Skin epidermis (tissue), 12 donors: Measurements from ENCODE around the gene RNU1-2.
"Not testable (repeated sequence)": the region's sequence is repeated elsewhere in the genome, so short reads cannot be mapped to it uniquely, and the experiment has no call there.

Source experiments
- H3K27ac ChIP-seq, 21 experiments: fragments of 200-600 bp; sonication (generic) in 11 of 21; one replicate each; pipeline ENCODE4 v1.5.0; 2020; ENCODE audit warnings: mild to moderate bottlenecking in 3 of 21, inconsistent platforms in 2 of 21, moderate library complexity in 2 of 21
- H3K4me3 ChIP-seq, 7 experiments: fragments of 200-600 bp; sonication (generic) in 2 of 7; one replicate each; pipeline ENCODE4 v1.5.0; 2020; ENCODE audit warnings: inconsistent platforms in 2 of 7, mild to moderate bottlenecking in 2 of 7, moderate library complexity in 1 of 7

Gene RNU1-2

DNA sequence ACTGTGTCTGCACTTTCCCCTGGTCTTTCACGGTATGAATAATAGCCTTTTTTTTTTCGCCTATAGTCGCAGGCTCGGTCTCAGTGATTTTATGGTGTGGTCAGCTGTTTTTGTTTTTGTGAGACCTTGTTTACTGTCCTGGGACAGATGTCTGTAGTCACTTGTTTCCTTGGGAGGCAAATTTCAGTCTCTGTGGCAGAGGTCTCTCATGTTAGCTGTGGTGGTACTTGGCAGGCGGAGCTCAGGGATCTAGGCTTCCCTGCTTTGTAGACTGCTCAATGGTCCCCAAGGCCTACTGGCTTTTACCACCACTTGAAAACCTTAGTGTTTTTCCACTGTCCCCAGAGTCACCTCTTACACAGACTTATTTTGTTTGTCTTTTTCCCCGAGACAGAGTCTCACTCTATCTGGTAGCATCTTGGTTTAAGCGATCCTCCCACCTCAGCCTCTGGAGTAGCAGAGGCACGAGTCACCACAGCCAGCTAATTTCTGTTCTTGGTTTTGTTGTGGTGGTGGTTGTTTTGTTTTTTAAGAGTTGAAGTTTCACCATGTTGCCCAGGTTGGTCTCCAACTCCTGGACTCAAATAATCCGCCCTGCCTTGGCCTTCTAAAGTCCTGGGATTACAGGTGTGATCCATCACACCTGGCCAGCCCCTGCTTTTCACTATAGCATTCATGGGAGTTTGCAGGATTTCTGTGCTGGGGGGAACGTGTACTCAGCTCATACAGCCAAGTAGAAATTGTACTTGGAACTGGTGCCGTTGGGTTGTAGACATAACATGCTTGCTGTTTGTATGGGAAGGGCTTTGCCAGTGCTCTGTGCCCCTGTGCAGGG lies 10.3 kb downstream of the RNU1-2 start:
- H3K27ac ChIP-seq: peak overlapping the region in 17 of 21 experiments; percentile 97 to 100 (median 100)
- H3K4me3 ChIP-seq: no peak overlapping the region

DNA sequence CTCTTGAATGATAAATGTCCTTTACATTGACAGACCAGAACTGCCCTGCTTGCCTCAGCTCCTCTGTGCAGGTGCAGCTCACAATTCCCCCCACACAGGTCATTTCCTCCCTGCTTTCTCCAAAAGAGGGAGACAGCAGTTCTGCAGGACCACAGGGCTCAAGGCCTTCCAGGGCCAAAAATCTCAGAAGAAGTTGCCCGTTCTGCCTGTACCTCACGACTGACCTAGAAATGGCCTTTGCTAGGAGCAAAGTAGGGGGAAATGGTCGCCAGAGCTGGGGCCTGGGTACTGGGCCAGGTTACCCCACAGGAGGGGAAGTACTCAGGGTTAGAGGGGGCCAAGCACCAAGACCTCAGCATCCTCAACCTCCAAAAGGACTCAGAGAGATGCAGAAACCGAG lies 11.1 kb downstream of the RNU1-2 start:
- H3K27ac ChIP-seq: no peak overlapping the region
- no peak overlapping the region for H3K4me3 ChIP-seq

DNA sequence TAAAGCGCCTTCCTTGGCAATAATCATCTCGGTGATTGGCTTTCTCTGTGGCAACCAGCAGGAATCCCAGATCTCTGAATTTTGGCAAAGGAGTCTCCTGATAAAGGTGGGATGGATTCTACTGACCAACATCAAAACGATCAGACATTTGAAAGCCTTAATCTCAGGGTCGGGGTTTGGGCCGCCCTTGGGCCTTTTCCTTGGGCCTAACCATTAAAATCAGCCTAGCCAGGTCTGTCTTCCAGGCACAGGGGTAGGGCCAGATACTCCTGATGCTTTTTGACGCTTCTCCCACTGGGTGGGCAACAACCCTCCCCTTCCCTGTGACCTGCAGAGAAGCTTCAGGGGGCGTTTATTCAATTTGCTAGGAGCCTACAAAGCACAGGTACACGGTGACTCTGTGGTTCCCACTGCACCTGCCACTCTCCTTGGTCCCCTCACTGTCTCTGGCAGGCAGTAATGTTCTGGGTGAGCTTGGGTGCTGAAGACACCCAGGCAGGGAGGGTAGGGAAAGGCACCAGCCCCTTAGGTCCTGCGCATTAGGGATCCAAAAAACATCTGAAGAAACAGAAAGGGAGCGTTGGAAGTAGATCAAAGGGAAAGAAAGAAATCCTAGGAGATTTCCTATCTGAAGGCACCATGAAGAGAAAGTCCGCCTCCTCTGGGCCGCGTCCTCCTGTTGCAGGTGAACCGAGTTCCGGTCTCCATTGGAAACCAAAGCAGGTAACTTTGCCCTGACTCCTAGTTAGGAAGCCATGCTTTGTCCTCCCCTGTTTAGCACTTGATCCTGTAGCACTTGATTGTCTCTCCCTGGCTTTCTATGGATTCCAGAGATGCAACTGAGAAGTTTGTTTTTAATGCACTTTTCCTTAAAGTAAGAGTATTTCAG lies 12.3 kb downstream of the RNU1-2 start:
- Histone ChIP-seq H3K4me3 (no peak overlapping the region), H3K27ac (peak overlapping the region in 1 of 21 experiments; percentile 22)

DNA sequence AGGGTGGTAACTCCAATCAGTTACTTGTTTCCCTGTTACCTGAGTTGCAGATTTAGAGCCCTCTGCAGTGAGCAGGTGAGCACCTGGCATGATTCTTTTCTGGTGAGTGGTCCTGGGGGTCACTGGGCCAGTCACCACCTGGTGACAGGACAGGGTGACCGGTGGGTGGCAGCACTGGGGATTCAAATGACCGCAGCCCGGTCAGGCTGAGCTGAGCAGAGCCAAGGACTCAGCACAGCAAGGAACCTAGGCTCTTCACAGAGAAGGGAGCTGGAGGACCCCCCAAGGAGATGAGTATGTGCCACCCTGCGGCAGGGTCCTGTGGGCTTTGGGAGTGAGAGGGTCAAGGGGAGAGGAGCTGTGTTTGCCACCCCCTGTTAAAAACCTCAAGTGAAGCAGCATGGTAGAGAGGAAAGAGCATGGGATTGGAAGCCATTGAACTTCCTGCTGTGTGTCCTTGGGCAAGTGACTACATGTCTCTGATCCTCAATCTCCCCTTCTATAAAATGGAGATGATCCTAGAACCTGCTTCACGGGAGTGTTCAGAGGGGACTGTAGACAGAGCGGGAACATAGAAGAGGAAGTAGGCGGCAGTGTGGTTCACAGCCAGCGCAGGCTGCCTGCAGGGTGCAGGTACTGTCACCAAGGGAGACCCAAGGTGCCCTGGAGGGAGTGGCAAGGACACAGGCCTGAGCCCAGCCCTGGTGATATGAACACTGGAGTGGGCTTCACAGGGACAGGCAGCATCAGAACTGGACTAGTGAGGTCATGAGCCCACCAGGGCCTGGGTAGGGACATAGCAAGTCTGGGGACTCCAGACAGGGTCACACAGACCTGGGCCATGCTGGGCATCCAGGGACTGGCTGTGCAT lies 16.3 kb downstream of the RNU1-2 start:
- not testable (repeated sequence) for H3K4me3 ChIP-seq, H3K27ac ChIP-seq

DNA sequence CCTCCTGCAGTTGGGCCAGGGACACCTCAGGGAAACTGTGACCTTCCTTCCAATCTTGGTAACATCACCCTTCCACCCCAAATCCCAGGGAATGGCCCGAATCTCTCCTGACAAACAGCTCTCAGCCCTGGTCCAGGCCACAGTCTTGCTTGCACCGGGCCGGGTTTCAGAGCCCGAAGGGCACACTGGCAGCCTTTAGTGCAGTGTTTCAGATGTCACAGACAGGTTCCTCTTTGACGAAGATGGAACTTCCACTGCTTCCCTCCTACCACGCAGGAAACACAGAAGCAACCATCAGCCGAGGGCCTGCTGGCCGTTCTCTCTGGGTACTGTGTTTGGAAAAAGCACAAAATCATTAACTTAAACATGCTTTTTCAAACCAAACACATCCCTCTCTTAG lies 17.0 kb downstream of the RNU1-2 start:
- not testable (repeated sequence) for H3K4me3 ChIP-seq, H3K27ac ChIP-seq

DNA sequence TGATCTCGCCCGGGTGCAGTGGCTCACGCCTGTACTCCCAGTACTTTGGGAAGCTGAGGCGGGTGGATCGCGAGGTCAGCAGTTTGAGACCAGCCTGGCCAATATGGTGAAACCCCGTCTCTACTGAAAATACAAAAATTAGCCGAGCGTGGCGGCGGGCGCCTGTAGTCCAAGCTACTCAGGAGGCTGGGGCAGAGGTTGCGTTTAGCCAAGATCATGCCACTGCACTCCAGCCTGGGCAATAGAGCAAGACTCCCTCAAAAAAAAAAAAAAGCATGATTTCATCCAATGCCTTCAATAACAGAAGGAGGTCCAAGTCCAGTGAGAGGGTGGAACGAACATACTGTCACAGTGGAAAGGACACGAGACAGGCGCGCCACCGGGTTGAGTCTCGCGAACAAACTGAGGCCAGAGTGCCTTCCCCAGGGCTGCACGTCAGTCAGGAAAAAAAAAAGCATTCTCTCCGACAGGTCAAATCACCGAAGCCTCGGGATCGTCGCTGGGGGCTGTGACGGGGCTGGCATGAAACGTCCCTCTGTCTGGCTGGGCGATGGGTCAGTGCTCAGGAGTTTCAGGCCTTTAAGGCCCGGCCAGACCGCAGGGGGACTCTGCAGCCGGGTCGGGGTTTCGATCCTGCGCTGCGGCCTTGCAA lies 17.5 kb downstream of the RNU1-2 start:
- H3K4me3 ChIP-seq: peak overlapping the region; percentile 41 to 99 (median 77)
- H3K27ac ChIP-seq: peak overlapping the region in 20 of 21 experiments; percentile 14 to 84 (median 69)

DNA sequence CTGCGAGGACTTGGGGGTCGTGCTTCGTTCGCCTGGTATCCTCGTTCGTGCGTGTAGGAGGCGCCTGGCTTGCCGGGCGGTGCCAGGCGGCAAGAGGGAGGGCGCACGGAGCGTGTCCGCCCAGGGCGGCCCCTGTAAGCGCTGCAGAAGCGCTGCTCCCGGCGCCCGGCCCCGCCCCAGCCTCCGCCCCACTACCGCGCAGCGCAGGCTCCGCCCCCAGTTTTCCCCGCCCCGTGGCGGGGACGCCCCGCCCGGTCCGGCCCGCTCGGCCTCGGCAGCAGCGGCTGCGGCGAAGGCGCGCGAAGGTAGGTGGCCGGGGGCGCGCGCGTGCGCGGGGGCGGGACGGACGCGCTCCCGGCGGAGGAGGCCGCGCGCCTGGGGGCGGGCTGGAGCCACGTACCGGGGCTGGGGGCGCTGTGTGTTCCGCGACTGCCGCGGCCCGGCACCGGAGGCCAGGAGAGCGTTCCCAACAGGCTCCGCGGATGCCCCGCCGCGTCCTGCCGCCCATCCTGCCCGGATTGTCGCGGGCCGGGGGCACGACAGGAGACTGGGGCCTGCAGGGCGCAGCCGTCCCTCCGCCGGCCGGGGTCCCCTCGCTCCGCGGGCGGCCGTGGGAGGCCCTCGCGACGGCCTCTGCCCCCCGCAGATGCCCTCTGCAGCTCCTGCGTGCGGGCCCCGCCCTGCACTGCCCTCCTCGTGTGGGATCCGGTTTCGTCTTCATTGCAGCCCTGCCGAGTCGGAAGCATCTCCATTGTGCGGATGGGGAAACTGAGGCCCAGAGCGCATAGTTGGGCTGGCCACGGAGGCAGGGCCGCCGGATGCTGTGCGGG lies 18.3 kb downstream of the RNU1-2 start:
- peak overlapping the region; percentile 61 to 99 (median 84) for H3K4me3 ChIP-seq
- H3K27ac ChIP-seq: peak overlapping the region; percentile 72 to 97 (median 86)

DNA sequence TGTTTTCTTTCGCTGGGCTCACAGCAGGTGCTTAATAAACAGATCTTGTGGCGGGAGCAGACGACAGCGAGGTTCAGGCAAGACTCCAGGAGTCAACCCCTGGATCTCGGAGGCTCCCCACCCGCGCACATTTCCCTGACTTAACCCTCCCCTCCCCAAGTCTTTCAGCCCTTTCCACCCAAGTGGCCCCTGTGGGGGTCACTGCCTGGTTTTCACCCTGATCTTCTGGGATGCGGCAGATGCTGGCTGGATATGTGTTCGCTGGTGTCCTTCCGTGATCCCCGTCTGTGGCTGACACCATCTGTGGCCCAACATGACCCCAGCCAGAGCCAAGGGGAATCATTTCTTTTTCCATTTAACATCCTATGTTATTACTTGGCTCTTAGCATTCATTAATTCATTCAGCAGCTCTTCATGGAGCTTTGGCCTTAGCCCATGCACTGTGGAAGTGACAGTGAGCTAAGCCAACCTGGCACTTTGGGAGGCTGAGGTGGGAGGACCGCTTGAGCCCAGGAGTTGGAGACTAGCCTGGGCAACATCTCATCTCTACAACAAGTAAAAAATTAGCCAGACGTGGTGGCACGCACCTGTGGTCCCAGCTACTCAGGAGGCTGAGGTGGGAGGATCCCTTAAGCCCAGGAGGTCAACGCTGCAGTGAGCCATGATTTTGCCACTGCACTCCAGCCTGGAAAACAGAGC lies 19.3 kb downstream of the RNU1-2 start:
- Histone ChIP-seq H3K27ac (peak overlapping the region in 9 of 21 experiments; percentile 0 to 97 (median 87)), H3K4me3 (peak overlapping the region in 6 of 7 experiments; percentile 61 to 99 (median 80))

DNA sequence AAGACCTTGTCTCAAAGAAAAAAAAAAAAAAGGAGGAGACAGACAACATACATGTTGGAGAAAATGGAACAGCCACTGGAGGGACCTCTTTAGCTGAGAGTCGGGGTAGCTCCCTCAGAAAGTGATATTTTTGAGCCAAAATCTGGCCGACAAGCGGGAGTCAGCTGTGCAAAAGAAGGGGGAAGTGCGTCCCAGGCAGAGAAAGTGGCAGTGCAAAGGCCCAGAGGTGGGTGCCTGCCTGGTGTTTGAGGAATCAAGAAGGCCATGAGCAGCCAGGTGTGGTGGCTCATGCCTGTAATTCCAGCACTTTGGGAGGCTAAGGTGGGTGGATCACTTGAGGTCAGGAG lies 19.8 kb downstream of the RNU1-2 start:
- Histone ChIP-seq H3K27ac (peak overlapping the region in 1 of 21 experiments; percentile 6), H3K4me3 (no peak overlapping the region)

DNA sequence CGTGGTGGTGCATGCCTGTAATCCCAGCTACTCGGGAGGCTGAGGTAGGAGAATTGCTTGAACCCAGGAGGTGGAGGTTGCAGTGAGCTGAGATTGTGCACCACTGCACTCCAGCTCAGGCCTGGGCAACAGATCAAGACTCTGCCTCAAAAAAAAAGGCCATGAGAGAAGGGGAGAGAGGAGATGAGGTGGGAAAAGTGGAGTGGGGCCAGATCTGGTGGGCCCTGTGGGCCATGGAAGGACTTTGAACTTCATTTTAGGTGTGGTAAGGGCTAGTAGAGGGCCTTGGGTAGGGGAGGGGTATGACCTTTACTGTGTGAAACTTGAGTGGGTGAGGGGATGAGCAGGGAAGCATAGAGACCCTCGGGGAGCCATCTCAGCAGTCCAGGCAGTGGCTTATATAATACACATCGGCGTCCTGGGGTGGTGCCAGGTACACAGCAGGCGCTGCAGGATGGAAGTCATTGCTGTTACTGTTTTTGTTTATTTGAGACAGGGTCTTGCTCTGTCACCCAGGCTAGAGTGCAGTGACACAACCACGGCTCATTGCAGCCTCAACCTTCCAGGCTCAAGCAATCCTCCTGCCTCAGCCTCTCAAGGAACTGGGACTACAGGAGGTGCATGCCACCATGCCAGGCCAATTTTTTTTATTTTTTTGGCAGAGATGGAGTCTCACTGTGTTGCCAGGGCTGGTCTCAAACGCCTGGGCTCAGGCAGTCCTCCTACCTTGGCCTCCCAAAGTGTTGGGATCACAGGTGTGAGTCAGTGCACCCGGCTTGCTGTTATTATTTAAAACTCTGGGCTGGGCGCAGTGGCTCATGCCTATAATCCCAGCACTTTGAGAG lies 20.5 kb downstream of the RNU1-2 start:
- not testable (repeated sequence) for H3K4me3 ChIP-seq, H3K27ac ChIP-seq

DNA sequence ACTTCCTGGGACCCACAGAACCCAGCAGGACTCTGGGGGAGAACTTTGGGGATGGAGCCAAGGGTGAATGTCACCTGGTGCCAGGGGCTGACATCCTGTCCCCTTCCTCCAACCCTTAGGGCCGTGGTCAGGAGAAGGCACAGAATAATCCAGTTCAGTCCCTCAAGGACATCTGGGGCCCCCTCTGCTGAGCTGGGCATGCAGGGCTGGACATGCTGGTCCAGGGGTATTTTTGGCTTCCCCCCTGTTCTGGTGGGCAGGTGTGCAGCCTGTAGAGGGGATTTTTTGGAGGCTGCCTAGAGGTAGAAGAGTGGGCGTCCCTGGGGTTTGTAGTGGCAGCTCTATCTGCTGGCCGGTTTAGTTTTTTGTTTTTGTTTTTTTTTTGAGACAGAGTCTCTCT lies 22.6 kb downstream of the RNU1-2 start:
- no peak overlapping the region for H3K4me3 ChIP-seq
- H3K27ac ChIP-seq: no peak overlapping the region

DNA sequence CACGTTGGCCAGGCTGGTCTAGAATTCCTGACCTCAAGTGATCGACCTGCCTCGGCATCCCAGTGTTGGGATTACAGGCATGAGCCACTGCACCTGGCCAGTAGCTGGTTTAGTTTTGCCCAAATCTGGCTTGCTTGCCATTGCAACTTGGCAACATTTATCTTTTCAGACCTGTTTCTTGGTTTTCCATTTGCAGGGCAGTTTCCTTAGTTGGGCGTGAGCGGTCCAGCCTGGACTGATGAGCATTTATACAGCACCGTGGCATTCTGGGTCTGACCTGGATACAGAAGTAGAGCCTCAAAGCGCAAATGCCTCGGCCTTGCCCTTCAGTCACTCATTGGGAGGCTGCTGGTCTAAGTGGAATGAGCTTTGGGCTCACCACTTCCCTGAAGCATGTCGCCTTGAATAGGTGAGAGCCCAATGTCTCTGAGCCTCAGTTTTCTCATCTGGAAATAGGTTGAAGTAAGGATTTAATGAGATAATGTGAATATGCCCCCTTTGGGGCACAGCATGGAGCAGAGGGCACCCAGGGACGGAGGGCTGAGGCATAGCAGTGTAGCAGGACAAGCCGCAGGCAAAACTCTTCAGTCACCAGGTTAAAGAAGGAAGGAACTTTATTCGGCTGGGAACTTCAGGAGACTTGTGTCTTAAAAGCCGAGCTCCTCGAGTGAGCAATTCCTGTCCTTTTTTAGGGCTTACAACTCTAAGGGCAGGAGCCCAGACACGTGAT lies 23.3 kb downstream of the RNU1-2 start:
- not testable (repeated sequence) for H3K4me3 ChIP-seq

DNA sequence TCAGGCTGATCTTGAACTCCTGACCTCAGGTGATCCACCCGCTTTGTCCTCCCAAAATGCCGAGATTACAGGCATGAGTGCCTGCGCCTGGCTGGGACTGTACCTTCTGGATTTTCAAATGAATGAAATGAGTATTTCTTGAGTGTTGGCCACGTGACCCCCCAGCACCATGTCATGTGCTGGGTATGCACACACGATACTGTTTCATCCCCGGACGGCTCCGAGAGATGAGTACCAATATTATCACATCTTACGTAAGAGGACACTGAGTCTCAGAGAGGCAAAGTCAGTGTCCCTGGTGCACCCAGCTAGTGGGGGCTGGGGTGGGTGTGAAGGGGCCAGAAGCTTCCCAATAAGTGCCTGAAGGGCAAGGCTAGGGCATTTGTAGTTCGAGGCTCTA lies 25.2 kb downstream of the RNU1-2 start:
- Histone ChIP-seq H3K4me3 (no peak overlapping the region), H3K27ac (no peak overlapping the region)

More for the DNA sequence above, 23.3 kb downstream of the RNU1-2 start:
- not testable (repeated sequence) for H3K27ac ChIP-seq

DNA sequence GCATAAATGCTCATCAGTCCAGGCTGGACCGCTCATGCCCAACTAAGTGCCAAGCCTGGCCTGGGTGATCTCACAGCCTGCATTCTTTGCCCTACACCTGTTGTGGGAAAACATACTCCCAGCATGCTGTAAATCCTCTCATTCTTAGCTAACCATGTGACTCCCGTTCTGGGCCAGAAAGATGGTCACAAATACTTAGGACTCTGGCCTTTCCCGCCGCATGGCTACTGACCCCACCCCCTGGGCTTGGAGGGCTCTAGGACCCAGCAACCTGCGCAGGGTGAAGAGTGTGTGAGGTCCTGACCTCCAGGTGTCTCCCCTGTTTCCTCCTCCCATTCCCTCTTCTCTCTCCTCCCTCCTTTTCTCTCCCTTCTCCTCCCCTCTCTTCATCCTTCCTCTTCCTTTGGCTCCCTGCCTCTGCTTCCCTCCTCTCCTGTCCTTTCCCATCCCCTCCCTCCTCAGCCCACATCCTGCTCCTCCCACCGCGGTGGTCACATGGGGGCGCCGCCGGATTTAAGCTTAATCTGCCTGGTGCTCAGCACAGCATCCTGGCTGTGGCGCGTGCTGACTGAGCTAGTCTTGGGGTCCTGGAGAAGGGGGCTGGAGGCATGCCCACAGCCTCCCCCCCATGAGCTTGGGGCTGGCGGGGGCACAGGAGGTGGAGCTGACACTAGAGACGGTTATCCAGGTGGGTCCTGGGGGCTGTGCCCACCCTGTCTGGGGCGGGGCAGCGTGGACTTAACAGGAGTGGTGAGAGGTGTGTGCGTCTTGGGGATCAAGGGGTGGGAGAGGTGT lies 25.8 kb downstream of the RNU1-2 start, which contains the start of gene CROCC:
CROCC (plus strand) TSS at position 541 of the 795 bp plus-strand sequence; CDS start at position 629, 88 bp downstream.
- Histone ChIP-seq H3K27ac (no peak within 1 kb of the TSS), H3K4me3 (no peak within 1 kb of the TSS)

DNA sequence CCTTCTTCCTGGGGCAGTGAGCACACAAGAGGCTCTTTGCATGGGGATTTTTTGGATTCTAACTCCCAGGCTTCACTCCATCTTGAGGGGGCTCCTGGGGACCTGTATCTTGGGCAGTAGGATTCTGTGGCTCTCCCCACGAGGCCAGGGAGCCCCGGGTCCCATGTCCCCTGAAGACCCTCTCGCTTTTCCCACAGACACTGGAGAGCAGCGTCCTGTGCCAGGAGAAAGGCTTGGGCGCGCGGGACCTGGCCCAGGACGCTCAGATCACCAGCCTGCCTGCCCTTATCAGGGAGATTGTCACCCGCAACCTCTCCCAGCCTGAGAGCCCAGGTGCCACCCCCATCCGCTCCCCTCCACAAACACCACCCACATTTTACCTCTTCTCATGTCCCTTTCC lies 26.7 kb downstream of the RNU1-2 start:
- H3K27ac ChIP-seq: no peak overlapping the region
- no peak overlapping the region for H3K4me3 ChIP-seq
